ENCODE data around the gene GALNT1. TPM values are rescaled to one million over a fixed set of nuclear protein-coding genes. Genes with fewer than 3 reads are reported as not detected.
A peak's percentile ranks its signal among the peaks of the same experiment; 100 is the strongest.

The GALNT1 gene
- total RNA-seq, 1 donor from 2014 or later: 127 TPM

GRCh38 chr18:35755369-35755768 lies 173.8 kb downstream of the GALNT1 start:
- no peak for DNase-seq (ENCODE audit: low read depth in 2 of 2)

- peak; percentile 37 to 68 for DNase-seq (ENCODE audit: low read depth in 2 of 2)
These were observed 175.1 kb downstream of the GALNT1 start for GRCh38 chr18:35756506-35757117.

Other genes starting within 250 kb of the GALNT1 start
- gene ZNF24, start 237.3 kb upstream of the GALNT1 start, total RNA-seq: 27.0 and 27.9 TPM in 2 replicates
- 0.51 and 0.63 TPM in 2 replicates for gene ZNF396, start 204.4 kb upstream of the GALNT1 start, total RNA-seq
- gene INO80C, start 83.8 kb upstream of the GALNT1 start, total RNA-seq: 8.3 and 13.8 TPM in 2 replicates

Data from dermis microvascular lymphatic vessel endothelial cell (primary cell).